ENCODE measurements around the gene DNAAF1. TPM values are rescaled to one million over a fixed set of nuclear protein-coding genes. Genes with fewer than 3 reads are reported as not detected.

The DNAAF1 gene
- total RNA-seq, 2 donors from 2014 or later = 0.20 TPM; not detected in 1

DNA sequence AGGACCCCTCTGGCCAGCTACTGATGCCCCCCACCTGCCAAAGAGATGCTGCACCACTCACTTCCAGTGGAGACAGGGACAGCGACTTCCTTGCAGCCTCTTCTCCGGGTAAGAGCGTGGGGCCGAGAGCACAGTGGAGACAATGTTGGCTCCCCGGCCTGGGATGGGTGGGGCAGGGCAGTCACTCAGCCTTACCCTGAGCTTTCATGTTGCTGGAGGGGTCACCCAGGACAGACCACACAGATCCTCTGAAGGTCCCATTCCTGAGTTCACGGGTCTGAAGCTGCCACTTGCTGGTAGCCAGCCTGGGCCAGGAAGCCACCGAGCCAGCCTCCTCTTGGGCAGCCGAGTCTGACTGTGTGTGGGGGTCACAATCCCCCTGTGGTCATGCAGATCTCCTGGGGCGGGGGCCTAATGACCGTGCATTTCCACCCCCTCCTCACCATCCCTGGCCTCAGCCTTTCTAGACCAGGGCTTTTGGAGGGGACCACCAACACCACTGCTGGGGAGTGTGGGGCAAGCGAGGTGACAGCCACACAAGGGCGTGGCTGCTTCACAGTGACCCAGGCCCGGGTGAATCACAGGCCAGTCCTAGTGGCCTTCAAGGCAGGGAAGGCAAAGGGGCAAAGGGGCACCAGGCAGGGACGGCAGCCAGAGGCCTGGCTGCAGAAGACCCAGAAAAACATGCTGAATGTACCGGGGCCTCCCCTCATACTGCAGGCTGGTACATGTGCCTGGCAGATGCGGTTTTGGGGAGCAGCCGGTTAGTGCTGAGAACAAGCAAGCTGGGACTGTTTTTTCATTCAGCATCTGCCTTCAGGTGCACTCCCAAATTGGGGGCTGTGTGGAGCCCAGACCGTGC is 31.3 kb downstream of the DNAAF1 start:
- Histone ChIP-seq H3K27ac (no peak overlapping the region), H3K36me3 (no peaks in the 10 kb centered on the region), H3K9ac (ENCODE audit: low read depth in 2 of 2, low read length in 2 of 2) (peak overlapping the region; percentile 50 to 61), H3K9me3 (no peaks in the 10 kb centered on the region), H3K4me3 (no peak overlapping the region), H3K4me1 (peaks cover 4% of the 10 kb centered on the region), H3K27me3 (no peaks in the 10 kb centered on the region)
- DNase-seq = no peak
- TF ChIP-seq CTCF (IDR thresholded peaks at IDR 0.05) = no peak
- intact Hi-C loops (cut with DNase I) = no loop called here

- Histone ChIP-seq H3K4me1 (peaks cover 4% of the 10 kb centered on the region), H3K9ac (ENCODE audit: low read depth in 2 of 2, low read length in 2 of 2) (no peak overlapping the region), H3K9me3 (no peaks in the 10 kb centered on the region), H3K36me3 (no peaks in the 10 kb centered on the region), H3K4me3 (no peak overlapping the region), H3K27me3 (no peaks in the 10 kb centered on the region), H3K27ac (no peak overlapping the region)
- no peak for TF ChIP-seq CTCF (IDR thresholded peaks at IDR 0.05)
- no peak for DNase-seq
- intact Hi-C loops (cut with DNase I) = no loop called here
Observed at GRCh38 chr16:84177741-84178073, 32.6 kb downstream of the DNAAF1 start.

- Histone ChIP-seq H3K9me3 (no peaks in the 10 kb centered on the region), H3K27ac (no peak overlapping the region), H3K27me3 (no peaks in the 10 kb centered on the region), H3K4me3 (no peak overlapping the region), H3K4me1 (peaks cover 4% of the 10 kb centered on the region), H3K9ac (ENCODE audit: low read depth in 2 of 2, low read length in 2 of 2) (no peak overlapping the region), H3K36me3 (no peaks in the 10 kb centered on the region)
- no peak for DNase-seq
- no peak for TF ChIP-seq CTCF (IDR thresholded peaks at IDR 0.05)
- intact Hi-C loops (cut with DNase I) = no loop called here
Observed at GRCh38 chr16:84178146-84178765, 33.1 kb downstream of the DNAAF1 start.

DNA sequence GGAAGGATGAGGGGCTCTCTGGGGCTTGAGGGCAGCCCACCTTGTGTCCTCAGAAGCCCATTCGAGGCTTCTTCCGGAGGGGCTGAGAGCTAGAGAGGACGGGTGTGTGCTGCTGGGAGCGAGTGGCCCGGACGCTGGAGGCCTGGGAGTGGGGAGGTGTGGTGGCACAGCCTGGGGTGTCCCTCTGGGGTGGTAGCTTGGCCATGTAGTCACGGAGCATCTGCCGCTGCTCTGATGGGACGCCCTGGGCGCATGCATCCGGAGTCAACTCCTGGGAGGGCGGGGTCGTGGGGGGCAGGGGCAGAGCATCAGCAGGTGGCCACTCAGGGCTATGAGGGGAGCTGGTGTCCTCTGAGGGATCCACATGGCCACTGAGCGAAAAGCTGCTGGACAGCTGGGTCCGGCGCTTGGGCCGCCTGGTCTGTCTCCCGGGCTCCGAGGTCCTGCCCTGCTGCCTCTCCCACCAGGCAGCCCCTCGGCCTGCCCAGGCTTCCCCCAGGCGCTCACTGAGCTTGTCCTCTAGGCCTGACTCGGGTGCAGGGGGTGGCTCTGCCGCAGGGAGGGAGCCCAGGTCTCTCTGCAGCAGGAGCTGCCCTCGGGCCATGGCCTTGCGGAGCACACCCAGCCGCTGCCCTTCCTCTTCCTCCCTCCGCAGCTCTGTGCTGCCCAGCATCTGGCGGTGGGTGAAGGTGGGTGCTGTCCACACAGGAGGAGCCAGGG is 33.9 kb downstream of the DNAAF1 start:
- Histone ChIP-seq H3K27me3 (no peaks in the 10 kb centered on the region), H3K27ac (no peak overlapping the region), H3K36me3 (no peaks in the 10 kb centered on the region), H3K4me3 (no peak overlapping the region), H3K9me3 (no peaks in the 10 kb centered on the region), H3K9ac (ENCODE audit: low read depth in 2 of 2, low read length in 2 of 2) (no peak overlapping the region), H3K4me1 (peaks cover 4% of the 10 kb centered on the region)
- intact Hi-C loops (cut with DNase I) = no loop called here
- DNase-seq = no peak
- TF ChIP-seq CTCF (IDR thresholded peaks at IDR 0.05) = no peak

DNA sequence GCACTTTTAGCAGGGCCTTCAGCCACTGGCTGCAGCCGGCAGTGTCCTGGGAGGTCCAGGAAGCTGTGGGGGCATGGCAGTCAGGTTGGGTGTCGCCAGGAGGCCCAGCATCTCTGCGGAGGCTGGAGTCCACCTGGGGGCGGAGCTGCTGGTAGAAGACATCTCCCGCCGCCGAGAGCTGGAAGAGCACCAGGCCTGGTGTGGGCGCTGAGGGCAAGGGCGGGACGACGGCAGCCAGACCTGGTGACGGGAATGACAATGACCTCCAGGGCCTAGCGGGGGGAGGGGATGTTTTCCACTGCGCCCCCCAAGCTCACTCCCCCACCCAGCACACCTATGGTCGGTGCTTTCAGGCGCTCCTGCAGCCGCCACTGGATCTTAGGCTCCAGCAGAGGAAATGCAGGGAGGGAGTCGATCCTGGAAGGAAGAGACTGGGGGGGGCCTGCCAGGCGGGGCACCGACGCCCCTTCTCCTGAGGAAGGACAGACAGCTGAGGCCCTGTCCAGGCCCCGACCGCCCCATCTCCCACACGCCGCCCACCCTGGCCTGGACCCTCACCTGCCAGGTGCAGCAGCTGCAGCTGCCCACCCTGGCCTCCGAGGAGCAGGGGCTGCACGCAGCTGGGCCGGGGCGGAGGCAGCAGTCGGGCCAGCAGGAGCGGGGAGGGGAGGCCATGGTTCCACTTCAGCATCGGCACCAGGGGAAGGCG is 34.7 kb downstream of the DNAAF1 start:
- H3K9ac ChIP-seq (ENCODE audit: low read depth in 2 of 2, low read length in 2 of 2) = no peak overlapping the region
- no peak overlapping the region for H3K4me3 ChIP-seq
- H3K27ac ChIP-seq = no peak overlapping the region
- no peaks in the 10 kb centered on the region for H3K36me3 ChIP-seq
- no peaks in the 10 kb centered on the region for H3K9me3 ChIP-seq
- no peaks in the 10 kb centered on the region for H3K27me3 ChIP-seq
- DNase-seq = no peak
- H3K4me1 ChIP-seq = peaks cover 4% of the 10 kb centered on the region
- intact Hi-C loops (cut with DNase I) = loop anchor here (10.0 kb wide), 2 partner anchors 215 to 305 kb away; partner anchors contain the start of gene NECAB2
- TF ChIP-seq CTCF (IDR thresholded peaks at IDR 0.05) = no peak

Measured in colonic mucosa (tissue), 4 donors.